H1 (cell line): ENCODE data around the gene PNMA3.
"Not testable (repeated sequence)": the region's sequence is repeated elsewhere in the genome, so short reads cannot be mapped to it uniquely, and the experiment has no call there.

Source experiments
- GTF2F1 ChIP-seq: IDR thresholded peaks from 2 replicates; pipeline ENCODE4 v1.6.1; 2012; ENCODE audit warnings: low read depth, low read length, improper control_type of control experiment, borderline replicate concordance
- JUND ChIP-seq: IDR thresholded peaks from 2 replicates; pipeline ENCODE4 v1.6.1; 2011; ENCODE audit warnings: mild to moderate bottlenecking, improper control_type of control experiment, low read length
- POU5F1 ChIP-seq: IDR thresholded peaks from 2 replicates; pipeline ENCODE4 v1.6.1; 2011; ENCODE audit warnings: low read depth, mild to moderate bottlenecking, low read length, moderate library complexity
- TF ChIP-seq, protein P1 (sequence below), 3 experiments: IDR thresholded peaks; 1 replicate in 2 of 3; 2 replicates in 1 of 3; pipeline versions ENCODE4 v1.5.1 to v1.6.1; 2011; ENCODE audit warnings: low read length in 3 of 3, mild to moderate bottlenecking in 3 of 3, inconsistent platforms in 2 of 3, low read depth in 1 of 3, moderate library complexity in 1 of 3; ENCODE audit not compliant: insufficient read depth in 1 of 3; ENCODE audit errors: control extremely low read depth in 1 of 3

DNA sequence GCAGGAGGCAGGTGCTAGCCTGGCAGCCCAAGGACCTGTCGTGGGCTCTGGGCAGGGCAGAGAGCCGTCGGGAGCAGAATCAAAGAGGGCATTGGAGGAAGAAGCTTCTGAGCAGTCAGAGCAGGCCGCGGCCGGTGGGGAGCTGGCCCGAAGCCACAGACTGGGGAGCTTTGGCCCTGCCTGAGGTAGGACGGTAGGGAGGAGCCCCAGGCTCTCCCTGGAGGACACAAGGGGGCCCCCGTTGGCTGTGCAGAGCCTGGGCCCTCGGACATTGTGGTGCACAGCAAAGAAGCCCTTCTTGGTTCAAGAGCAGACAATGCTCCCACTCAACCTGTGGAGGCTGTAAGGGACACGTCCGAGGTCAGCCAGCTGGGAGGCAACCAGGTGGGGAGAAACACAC, 10.1 kb downstream of the PNMA3 start:
- not testable (repeated sequence) for TF ChIP-seq GTF2F1, POU5F1, JUND
- TF ChIP-seq, protein P1, sequence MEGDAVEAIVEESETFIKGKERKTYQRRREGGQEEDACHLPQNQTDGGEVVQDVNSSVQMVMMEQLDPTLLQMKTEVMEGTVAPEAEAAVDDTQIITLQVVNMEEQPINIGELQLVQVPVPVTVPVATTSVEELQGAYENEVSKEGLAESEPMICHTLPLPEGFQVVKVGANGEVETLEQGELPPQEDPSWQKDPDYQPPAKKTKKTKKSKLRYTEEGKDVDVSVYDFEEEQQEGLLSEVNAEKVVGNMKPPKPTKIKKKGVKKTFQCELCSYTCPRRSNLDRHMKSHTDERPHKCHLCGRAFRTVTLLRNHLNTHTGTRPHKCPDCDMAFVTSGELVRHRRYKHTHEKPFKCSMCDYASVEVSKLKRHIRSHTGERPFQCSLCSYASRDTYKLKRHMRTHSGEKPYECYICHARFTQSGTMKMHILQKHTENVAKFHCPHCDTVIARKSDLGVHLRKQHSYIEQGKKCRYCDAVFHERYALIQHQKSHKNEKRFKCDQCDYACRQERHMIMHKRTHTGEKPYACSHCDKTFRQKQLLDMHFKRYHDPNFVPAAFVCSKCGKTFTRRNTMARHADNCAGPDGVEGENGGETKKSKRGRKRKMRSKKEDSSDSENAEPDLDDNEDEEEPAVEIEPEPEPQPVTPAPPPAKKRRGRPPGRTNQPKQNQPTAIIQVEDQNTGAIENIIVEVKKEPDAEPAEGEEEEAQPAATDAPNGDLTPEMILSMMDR (IDR thresholded peaks at IDR 0.05; ENCODE audit: control extremely low read depth in 1 of 3, insufficient read depth in 1 of 3, low read depth in 1 of 3, low read length in 3 of 3): not testable (repeated sequence)
